Measurements from ENCODE around the gene STK32B.

Gene STK32B

DNA sequence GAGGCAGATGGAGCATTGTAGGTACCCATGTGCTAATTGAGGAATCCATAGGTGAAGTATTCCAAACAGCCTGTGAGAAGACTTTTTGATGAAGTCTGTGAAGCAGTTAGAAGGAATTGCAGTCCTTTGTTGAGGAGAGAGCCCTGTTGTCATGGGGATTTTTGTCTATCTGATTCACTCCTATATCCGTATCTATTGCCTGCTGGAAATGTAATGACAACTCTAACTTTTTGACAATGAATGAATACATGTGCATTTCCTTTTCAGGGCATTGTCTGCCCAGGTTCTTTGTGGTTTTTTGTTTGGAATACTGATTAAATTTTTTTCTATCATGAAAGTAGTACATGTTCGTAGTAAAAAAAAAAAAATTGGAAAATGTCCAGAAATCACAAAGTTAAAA is 31.1 kb downstream of the STK32B start:
- H3K9me3 ChIP-seq (ENCODE audit: severe bottlenecking) = peaks cover 3% of the 10 kb centered on the region
- TF ChIP-seq, protein P1, sequence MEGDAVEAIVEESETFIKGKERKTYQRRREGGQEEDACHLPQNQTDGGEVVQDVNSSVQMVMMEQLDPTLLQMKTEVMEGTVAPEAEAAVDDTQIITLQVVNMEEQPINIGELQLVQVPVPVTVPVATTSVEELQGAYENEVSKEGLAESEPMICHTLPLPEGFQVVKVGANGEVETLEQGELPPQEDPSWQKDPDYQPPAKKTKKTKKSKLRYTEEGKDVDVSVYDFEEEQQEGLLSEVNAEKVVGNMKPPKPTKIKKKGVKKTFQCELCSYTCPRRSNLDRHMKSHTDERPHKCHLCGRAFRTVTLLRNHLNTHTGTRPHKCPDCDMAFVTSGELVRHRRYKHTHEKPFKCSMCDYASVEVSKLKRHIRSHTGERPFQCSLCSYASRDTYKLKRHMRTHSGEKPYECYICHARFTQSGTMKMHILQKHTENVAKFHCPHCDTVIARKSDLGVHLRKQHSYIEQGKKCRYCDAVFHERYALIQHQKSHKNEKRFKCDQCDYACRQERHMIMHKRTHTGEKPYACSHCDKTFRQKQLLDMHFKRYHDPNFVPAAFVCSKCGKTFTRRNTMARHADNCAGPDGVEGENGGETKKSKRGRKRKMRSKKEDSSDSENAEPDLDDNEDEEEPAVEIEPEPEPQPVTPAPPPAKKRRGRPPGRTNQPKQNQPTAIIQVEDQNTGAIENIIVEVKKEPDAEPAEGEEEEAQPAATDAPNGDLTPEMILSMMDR (IDR thresholded peaks at IDR 0.05; ENCODE audit: poor library complexity, severe bottlenecking) = no peak
- H3K27me3 ChIP-seq (ENCODE audit: insufficient read depth, poor library complexity, severe bottlenecking) = peaks cover 3% of the 10 kb centered on the region
- no peak for ATAC-seq (ENCODE audit: low read depth)
- H3K27ac ChIP-seq (ENCODE audit: poor library complexity, severe bottlenecking) = no peak overlapping the region
- H3K4me3 ChIP-seq (ENCODE audit: severe bottlenecking) = no peak overlapping the region
- no peaks in the 10 kb centered on the region for H3K36me3 ChIP-seq (ENCODE audit: low read depth)
- DNase-seq (ENCODE audit: low spot score) = no peak
- no peaks in the 10 kb centered on the region for H3K4me1 ChIP-seq (ENCODE audit: insufficient read depth, poor library complexity, severe bottlenecking)

- TF ChIP-seq, protein P1 (IDR thresholded peaks at IDR 0.05; ENCODE audit: poor library complexity, severe bottlenecking) = no peak
- H3K4me1 ChIP-seq (ENCODE audit: insufficient read depth, poor library complexity, severe bottlenecking) = no peaks in the 10 kb centered on the region
- ATAC-seq (ENCODE audit: low read depth) = no peak
- H3K27ac ChIP-seq (ENCODE audit: poor library complexity, severe bottlenecking) = no peak overlapping the region
- H3K36me3 ChIP-seq (ENCODE audit: low read depth) = no peaks in the 10 kb centered on the region
- peaks cover 3% of the 10 kb centered on the region for H3K9me3 ChIP-seq (ENCODE audit: severe bottlenecking)
- DNase-seq (ENCODE audit: low spot score) = no peak
- peaks cover 3% of the 10 kb centered on the region for H3K27me3 ChIP-seq (ENCODE audit: insufficient read depth, poor library complexity, severe bottlenecking)
- no peak overlapping the region for H3K4me3 ChIP-seq (ENCODE audit: severe bottlenecking)
Observed at GRCh38 chr4:5084911-5085475, 33.7 kb downstream of the STK32B start.

GRCh38 chr4:5086535-5086934 is 35.3 kb downstream of the STK32B start:
- no peaks in the 10 kb centered on the region for H3K4me1 ChIP-seq (ENCODE audit: insufficient read depth, poor library complexity, severe bottlenecking)
- ATAC-seq (ENCODE audit: low read depth) = no peak
- DNase-seq (ENCODE audit: low spot score) = no peak
- H3K9me3 ChIP-seq (ENCODE audit: severe bottlenecking) = peaks cover 3% of the 10 kb centered on the region
- no peak overlapping the region for H3K4me3 ChIP-seq (ENCODE audit: severe bottlenecking)
- no peaks in the 10 kb centered on the region for H3K36me3 ChIP-seq (ENCODE audit: low read depth)
- no peak overlapping the region for H3K27ac ChIP-seq (ENCODE audit: poor library complexity, severe bottlenecking)
- TF ChIP-seq, protein P1 (IDR thresholded peaks at IDR 0.05; ENCODE audit: poor library complexity, severe bottlenecking) = no peak
- H3K27me3 ChIP-seq (ENCODE audit: insufficient read depth, poor library complexity, severe bottlenecking) = peaks cover 8% of the 10 kb centered on the region

DNA sequence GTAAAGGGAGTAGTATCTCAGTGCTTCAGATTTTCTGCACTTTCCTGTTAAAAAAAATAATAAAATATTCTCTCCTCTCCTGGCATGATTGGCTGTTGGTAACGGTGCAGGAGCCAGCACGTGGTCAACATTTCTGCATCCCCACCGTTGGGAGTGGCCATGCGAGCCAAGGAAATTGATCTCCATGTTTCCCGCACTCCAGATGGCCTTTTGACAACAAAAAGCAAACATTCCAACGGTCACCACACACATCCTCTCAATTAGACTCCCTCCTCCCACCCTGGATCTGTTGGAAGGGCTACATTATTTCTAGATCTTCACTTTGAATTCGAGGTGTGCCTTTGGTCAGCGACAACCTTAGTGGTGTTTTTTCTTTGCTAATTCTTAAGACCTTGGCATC is 45.0 kb downstream of the STK32B start:
- no peaks in the 10 kb centered on the region for H3K4me1 ChIP-seq (ENCODE audit: insufficient read depth, poor library complexity, severe bottlenecking)
- H3K36me3 ChIP-seq (ENCODE audit: low read depth) = no peaks in the 10 kb centered on the region
- H3K4me3 ChIP-seq (ENCODE audit: severe bottlenecking) = no peak overlapping the region
- no peak for DNase-seq (ENCODE audit: low spot score)
- no peaks in the 10 kb centered on the region for H3K9me3 ChIP-seq (ENCODE audit: severe bottlenecking)
- TF ChIP-seq, protein P1 (IDR thresholded peaks at IDR 0.05; ENCODE audit: poor library complexity, severe bottlenecking) = no peak
- no peaks in the 10 kb centered on the region for H3K27me3 ChIP-seq (ENCODE audit: insufficient read depth, poor library complexity, severe bottlenecking)
- no peak for ATAC-seq (ENCODE audit: low read depth)
- no peak overlapping the region for H3K27ac ChIP-seq (ENCODE audit: poor library complexity, severe bottlenecking)

DNA sequence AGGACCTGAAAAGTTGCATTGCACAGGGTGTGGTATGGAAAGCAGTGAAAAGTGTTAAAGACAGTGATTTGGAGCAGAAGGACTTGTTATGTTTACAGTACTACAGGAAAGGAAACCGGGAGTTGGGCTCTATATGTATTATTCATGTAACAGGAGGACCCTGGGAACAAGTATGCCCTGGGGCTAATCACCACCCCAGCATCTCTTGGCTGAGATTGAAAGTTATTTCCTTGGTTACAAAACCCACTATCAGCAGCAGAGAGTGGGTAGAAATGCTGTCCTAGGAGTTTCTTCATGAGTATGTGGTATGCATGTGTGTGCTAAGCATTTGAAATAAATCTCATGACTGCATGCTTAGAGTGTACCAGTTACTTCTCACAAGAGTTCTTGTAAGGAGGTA is 46.9 kb downstream of the STK32B start:
- Histone ChIP-seq H3K27me3 (ENCODE audit: insufficient read depth, poor library complexity, severe bottlenecking) (no peaks in the 10 kb centered on the region), H3K36me3 (ENCODE audit: low read depth) (no peaks in the 10 kb centered on the region), H3K27ac (ENCODE audit: poor library complexity, severe bottlenecking) (no peak overlapping the region), H3K9me3 (ENCODE audit: severe bottlenecking) (peaks cover 2% of the 10 kb centered on the region), H3K4me1 (ENCODE audit: insufficient read depth, poor library complexity, severe bottlenecking) (no peaks in the 10 kb centered on the region), H3K4me3 (ENCODE audit: severe bottlenecking) (no peak overlapping the region)
- TF ChIP-seq, protein P1 (IDR thresholded peaks at IDR 0.05; ENCODE audit: poor library complexity, severe bottlenecking) = no peak
- DNase-seq (ENCODE audit: low spot score) (no peak), ATAC-seq (ENCODE audit: low read depth) (no peak)
